Neural crest cell (in vitro differentiated cells): ENCODE data around the gene CFP. TPM values are rescaled to one million over a fixed set of nuclear protein-coding genes. Genes with fewer than 3 reads are reported as not detected.
"Not testable (repeated sequence)": the region's sequence is repeated elsewhere in the genome, so short reads cannot be mapped to it uniquely, and the experiment has no call there.

Source experiments
- DNase-seq: peaks from one replicate; pipeline ENCODE4 v3.0.0; 2021; ENCODE audit warnings: low read depth, mixed read lengths, low spot score
- H3K27ac Mint-ChIP-seq: one replicate; pipeline ENCODE4 v1.8.0; 2021; ENCODE audit warnings: mild to moderate bottlenecking, mixed read lengths; ENCODE audit not compliant: unreplicated experiment
- H3K27me3 Mint-ChIP-seq: 2 replicates; pipeline ENCODE4 v1.8.0; 2021; ENCODE audit warnings: low read depth, mild to moderate bottlenecking, mixed read lengths
- H3K36me3 Mint-ChIP-seq: 2 replicates; pipeline ENCODE4 v1.8.0; 2021; ENCODE audit warnings: low read depth, mild to moderate bottlenecking, mixed read lengths
- H3K4me1 Mint-ChIP-seq: 2 replicates; pipeline ENCODE4 v1.8.0; 2021; ENCODE audit warnings: mixed read lengths
- H3K4me3 Mint-ChIP-seq: one replicate; pipeline ENCODE4 v1.8.0; 2021; ENCODE audit warnings: mild to moderate bottlenecking, mixed read lengths
- H3K9me3 Mint-ChIP-seq: 2 replicates; pipeline ENCODE4 v1.8.0; 2021; ENCODE audit warnings: mixed read lengths
- CTCF ChIP-seq: fragments of 200-600 bp; sonication (generic); conservative IDR thresholded peaks from 2 replicates; pipeline ENCODE4 v1.5.0; 2021; ENCODE audit warnings: antibody characterized with exemption, mild to moderate bottlenecking
- long read RNA-seq: library from polyadenylated mRNA; unstranded; transcript quantifications from one replicate; pipeline ENCODE4 v2.0.0, GENCODE V29; 2020
- total RNA-seq: library from RNA; stranded (reverse); gene quantifications from 2 replicates; pipeline ENCODE4 v1.2.1, GENCODE V29; 2021

CFP gene
- 1.6 and 1.7 TPM in 2 replicates for total RNA-seq
- long read RNA-seq, result 0 reads

DNA sequence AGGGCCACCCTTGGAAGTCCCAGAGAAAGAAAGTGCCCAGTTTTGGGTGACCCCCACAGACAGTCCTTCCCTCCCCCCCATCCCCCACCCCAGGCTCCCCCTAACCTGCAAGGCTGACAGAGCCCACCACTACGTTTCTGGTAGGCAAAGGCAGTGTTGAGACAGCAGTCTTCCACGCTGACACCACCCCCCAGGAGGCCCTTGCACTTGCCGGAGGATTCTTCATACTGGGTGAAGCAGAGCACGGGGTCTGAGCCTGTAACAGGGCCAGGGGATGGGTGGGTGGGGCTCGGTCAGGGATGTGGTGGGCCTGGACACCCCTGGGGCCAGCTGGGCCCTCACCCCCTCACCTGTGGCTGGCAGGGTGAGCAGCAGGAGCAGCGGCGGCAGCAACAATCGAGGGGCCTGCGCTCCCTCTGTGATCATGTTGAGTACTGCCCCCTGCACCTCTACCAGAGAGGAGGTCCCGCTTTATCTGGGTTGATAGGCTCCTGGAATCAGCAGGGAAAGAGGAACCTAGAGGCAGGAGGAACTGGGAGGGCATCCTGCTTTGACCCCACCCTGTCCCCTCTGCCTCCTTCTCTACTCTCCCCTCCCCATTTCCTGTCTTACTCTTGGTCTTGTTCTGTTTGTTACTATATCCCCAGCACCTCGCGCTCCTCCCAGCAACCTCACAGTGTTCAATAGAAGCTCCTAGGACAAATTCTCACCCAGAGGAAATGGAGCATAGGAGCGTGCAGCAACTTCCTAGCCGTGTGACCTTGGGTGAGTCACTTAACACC lies at the start of gene CFP:
Gene CFP, minus strand, starts transcription at position 512 of the 782 bp plus-strand sequence. Its CDS starts 86 bp downstream, at position 426.
- no peak within 1 kb of the TSS for H3K27ac Mint-ChIP-seq
- no peaks in the 10 kb centered on the region for H3K9me3 Mint-ChIP-seq
- H3K4me3 Mint-ChIP-seq, result no peak within 1 kb of the TSS
- no peaks in the 10 kb centered on the region for H3K27me3 Mint-ChIP-seq
- H3K36me3 Mint-ChIP-seq, result peaks cover 2% of the 10 kb centered on the region
- DNase-seq, result no peak
- H3K4me1 Mint-ChIP-seq, result no peaks in the 10 kb centered on the region
- no peak for TF ChIP-seq CTCF

DNA sequence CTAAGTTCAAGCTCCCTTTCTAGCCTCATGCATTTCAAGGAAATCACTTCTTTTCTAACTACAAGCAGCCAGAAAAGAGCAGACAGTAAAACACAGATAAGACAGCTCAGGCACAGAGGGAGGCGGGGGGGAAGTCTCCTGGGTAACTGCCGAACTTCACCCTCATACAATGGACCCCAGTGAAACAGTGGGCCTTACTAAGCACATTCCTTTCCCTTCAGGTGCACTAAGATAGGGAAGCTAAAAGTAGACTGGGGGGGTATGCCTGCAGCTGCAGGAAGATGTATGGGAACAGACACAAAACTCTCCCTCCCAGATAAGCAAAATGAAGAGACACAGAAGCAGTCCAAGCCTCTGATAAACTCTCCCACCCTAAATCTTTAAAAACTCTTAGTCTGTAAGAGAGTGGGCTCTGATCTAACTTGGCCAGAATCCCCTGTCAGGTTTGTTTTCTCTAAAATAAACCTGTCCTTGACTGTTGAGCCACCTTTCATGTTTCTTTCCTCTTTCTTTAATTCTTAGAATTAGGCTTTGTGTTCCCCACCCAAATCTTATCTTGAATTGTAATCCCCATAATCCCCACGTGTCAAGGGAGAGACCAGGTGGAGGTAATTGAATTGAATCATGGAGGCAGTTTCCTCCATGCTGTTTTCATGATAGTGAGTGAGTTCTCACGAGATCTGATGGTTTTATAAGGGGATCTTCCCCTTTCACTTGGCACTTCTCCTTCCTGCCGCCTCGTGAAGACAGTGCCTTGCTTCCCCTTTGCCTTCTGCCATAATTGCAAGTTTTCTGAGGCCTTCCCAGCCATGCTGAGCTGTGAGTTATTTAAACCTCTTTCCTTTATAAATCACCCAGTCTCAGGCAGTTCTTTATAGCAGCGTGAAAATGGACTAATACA lies 46.5 kb upstream of the CFP start:
- H3K4me1 Mint-ChIP-seq, H3K36me3 Mint-ChIP-seq, DNase-seq, H3K9me3 Mint-ChIP-seq, H3K4me3 Mint-ChIP-seq, H3K27ac Mint-ChIP-seq: not testable (repeated sequence)
- H3K27me3 Mint-ChIP-seq, result peaks cover 16% of the 10 kb centered on the region

DNA sequence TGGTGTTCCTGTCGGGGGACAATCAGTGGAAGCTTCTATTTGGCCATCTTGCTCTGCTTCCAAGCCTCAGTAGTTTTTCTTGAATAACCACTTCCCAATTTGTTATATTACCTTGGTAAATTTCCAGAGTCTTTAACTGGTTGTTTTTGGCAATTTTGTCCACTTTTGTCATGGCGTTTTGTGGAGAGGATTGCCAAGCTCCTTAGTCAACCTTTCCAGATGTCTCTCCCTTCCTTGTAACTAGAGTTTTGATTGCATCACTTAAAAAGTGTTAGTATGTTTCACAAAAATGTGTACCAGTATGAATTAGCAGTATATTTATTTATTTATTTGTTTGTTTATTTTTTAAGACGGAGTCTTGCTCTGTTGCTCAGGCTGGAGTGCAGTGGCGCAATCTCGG lies 45.0 kb upstream of the CFP start:
- Mint-ChIP-seq H3K4me1 (no peaks in the 10 kb centered on the region), H3K4me3 (no peak overlapping the region), H3K27me3 (peaks cover 11% of the 10 kb centered on the region), H3K36me3 (peaks cover 2% of the 10 kb centered on the region), H3K27ac (no peak overlapping the region), H3K9me3 (peaks cover 5% of the 10 kb centered on the region)
- TF ChIP-seq CTCF, result no peak
- DNase-seq, result no peak

GRCh38 chrX:47665797-47666196 lies 36.1 kb upstream of the CFP start:
- not testable (repeated sequence) for H3K9me3 Mint-ChIP-seq, H3K27me3 Mint-ChIP-seq, H3K27ac Mint-ChIP-seq, H3K36me3 Mint-ChIP-seq, DNase-seq, H3K4me1 Mint-ChIP-seq, H3K4me3 Mint-ChIP-seq

DNA sequence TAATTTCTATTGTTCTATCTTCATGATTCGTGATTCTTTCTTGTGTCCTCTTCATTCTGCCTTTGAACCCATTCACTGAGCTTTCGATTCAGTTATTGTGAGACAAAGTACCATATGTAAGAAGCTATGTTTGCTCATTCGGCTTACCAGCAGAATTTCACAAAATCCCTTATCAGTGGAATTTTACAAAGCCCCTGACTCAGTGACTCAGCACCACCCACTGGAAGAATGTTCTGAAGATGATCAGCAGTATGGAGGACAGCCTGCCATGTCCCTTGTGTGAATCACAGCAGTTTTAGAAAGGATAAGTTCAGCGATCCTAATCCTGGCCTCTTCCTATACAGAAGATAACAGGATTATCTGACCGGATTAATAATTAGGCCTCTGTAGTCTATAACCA lies 35.0 kb upstream of the CFP start:
- no peaks in the 10 kb centered on the region for H3K9me3 Mint-ChIP-seq
- H3K36me3 Mint-ChIP-seq, result no peaks in the 10 kb centered on the region
- H3K4me3 Mint-ChIP-seq, result no peak overlapping the region
- TF ChIP-seq CTCF, result no peak
- H3K4me1 Mint-ChIP-seq, result no peaks in the 10 kb centered on the region
- no peak for DNase-seq
- no peaks in the 10 kb centered on the region for H3K27me3 Mint-ChIP-seq
- no peak overlapping the region for H3K27ac Mint-ChIP-seq

GRCh38 chrX:47662144-47662657 lies 32.5 kb upstream of the CFP start:
- H3K27me3 Mint-ChIP-seq, result no peaks in the 10 kb centered on the region
- H3K9me3 Mint-ChIP-seq, result peaks cover 4% of the 10 kb centered on the region
- peaks cover 14% of the 10 kb centered on the region for H3K4me1 Mint-ChIP-seq
- no peak for DNase-seq
- H3K4me3 Mint-ChIP-seq, result no peak overlapping the region
- no peak for TF ChIP-seq CTCF
- H3K27ac Mint-ChIP-seq, result no peak overlapping the region
- no peaks in the 10 kb centered on the region for H3K36me3 Mint-ChIP-seq
